Fibroblast of skin of left biceps (primary cell): ENCODE data around the gene MICA.
"Not testable (repeated sequence)": the region's sequence is repeated elsewhere in the genome, so short reads cannot be mapped to it uniquely, and the experiment has no call there.

Experiments
- DNase-seq, 2 experiments: peaks; one replicate each; pipeline ENCODE4 v3.0.0-alpha.2; 2013; ENCODE audit warnings: low read depth in 2 of 2

The MICA gene

GRCh38 chr6:31403283-31404060, at the start of gene MICA:
Gene MICA (plus strand): TSS chr6:31403595. CDS start chr6:31403633, 38 bp downstream.
- peak in 1 of 2 experiments; percentile 19 for DNase-seq

- DNase-seq, result no peak
Measured at GRCh38 chr6:31354158-31354863, 49.1 kb upstream of the MICA start.

GRCh38 chr6:31354864-31355582, 48.4 kb upstream of the MICA start:
- DNase-seq, result no peak

DNA sequence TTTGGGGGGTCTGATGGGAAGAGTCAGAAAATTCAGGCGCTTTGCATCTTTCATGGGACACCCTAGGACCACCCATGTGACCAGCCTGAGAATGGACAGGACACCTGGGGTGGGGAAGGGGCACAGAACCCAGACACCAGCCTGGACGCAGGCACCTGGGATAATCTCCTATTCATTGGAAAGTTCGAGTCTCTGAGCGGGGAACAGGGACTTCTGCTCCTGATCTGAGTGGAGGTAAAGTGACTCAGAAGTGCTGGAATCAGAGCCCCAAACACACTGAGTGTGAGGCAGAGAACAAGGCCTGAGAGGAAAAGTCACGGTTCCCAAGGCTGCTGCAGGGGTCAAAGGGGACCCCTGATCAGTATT, 47.8 kb upstream of the MICA start:
- DNase-seq, result no peak

GRCh38 chr6:31356216-31356945, 47.0 kb upstream of the MICA start:
- DNase-seq, result no peak

GRCh38 chr6:31356946-31357466, 46.4 kb upstream of the MICA start, which contains the start of gene HLA-B:
Gene HLA-B (minus strand): TSS chr6:31357179. CDS start chr6:31357158, 21 bp downstream.
- peak; percentile 35 to 36 for DNase-seq

DNA sequence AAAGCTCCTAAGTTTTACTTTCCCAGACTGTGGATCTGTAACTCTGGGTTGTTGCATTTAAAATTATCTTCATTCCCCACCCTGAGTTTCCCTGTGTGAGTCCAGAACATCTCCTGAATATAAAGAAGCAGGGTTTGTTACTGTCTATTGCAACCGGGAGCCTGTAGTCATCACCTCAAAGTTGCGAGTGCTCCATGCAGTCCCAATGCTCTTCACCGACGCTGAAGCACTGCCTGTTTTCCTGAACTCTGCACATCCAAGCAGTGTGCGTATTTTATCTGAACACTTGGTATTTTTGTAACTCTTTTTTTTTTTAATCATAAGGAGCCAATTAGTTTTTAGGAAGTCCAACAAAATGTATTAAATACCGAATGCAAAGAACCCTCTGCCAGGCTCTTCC, 45.5 kb upstream of the MICA start:
- DNase-seq, result no peak

GRCh38 chr6:31358302-31358701, 45.1 kb upstream of the MICA start:
- DNase-seq, result no peak

DNA sequence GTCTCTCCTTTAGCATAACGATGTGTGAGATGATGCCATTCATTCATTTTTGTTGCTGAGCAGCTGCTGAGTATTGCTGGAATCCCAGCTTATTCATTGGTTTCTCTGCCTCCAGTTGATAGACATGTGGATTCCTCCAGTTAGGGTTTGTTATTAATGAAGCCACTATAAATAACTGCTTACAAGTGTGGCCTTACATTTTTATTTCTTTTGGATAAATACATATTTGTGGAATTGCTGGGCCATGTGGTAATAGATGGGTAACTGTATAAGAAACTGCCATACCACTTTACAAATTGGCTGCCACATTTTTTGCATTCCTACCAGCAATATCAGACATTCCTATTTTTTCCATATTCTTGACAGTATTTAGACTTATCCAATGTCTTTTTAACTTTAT, 43.8 kb upstream of the MICA start:
- no peak for DNase-seq

DNA sequence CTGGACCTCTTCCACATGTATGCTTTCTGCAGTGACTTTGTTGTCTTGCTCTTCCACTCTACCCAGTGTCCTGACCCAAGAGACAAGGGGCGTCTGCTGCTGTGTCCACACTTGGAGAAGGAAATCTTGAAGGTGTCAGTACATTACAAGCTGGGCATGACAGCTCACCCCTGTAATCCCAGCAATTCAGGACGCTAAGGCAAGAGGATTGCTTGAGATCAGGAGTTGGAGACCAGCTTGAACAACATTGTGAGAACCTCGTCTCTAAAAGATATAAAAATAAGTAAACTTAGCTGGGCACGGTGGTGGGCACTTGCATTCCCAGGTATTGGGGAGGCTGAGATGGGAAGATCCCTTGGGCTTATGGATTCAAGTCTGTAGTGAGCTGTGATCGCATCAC, 40.6 kb upstream of the MICA start:
- no peak for DNase-seq

GRCh38 chr6:31363811-31364210, 39.6 kb upstream of the MICA start:
- DNase-seq, result no peak

DNA sequence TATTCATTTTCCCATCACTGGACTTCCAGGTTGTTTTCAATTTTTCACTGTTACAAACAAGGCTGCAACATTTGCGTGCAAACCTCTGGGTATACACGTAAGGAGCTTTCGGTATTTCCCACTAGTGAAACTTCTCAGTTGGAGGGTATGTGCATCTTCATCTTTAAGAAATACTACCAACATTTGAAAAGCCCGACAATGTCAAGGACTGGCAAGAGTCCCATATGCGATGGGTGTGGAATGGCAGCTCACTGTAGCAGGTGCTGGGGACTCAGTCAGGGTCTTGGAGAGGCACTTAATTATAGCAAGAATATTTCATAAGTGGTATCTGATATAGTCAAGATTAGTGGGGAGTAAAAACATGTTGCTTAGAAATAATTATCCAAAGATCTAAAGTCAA, 37.5 kb upstream of the MICA start:
- DNase-seq, result no peak

DNA sequence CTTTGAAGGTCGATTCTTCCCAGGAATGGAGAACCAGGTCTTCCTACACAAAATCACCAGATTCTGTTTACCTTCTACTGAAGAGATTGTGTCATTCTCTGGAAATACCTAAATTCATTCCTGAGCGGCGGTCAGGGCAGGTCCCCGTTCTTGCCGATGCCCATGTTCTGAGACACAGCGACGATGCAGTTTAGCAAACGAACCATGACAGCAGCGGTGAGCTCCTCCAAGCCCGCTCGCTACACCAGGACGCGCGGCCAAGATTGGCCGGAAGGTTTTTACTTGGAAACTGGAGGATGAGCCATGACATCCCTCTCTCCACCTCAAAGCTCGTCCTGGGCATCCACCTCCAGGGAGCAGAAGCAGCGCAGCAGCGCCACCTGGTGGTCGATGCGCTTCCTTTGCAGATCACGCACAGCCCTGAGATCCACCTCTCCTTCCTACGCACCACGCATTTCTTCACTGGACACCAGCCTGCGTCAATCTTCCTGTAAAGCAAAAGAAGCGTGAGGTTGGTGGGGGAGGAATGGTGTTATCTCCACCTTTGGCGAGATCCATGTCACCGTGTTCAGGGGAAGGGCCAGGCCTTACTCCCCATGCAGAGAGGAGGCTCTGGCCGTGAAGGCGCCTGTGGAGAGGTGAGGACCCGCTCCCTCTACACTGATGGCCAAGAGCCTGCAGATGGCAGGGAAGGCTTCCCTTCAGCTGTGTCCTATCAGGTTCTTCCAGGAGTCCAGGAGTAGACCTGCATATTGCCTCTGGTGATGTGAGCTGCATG, 36.5 kb upstream of the MICA start:
- peak; percentile 40 to 41 for DNase-seq

- DNase-seq, result no peak
Measured at GRCh38 chr6:31368461-31368860, 34.9 kb upstream of the MICA start.

DNA sequence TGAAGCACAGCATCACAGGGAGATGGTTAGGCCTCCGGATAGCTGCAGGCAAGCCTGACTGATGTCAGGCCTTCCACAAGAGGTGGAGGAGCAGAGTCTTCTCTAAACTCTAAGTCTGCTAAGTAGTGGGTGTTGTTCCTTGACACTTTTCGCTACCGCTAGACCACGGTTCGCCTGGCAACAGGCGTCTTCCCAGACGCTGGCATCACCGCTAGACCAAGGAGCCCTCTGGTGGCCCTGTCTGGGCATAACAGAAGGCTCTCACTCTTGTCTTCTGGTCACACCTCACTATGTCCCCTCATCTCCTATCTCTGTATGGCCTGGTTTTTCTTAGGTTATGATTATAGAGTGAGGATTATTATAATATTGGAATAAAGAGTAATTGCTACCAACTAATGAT, 29.3 kb upstream of the MICA start:
- DNase-seq, result not testable (repeated sequence)

- DNase-seq, result no peak
Measured at GRCh38 chr6:31375699-31376098, 27.7 kb upstream of the MICA start.

- DNase-seq, result no peak
Measured at GRCh38 chr6:31377029-31377428, 26.4 kb upstream of the MICA start.

GRCh38 chr6:31378062-31378720, 25.2 kb upstream of the MICA start:
- DNase-seq, result no peak

DNA sequence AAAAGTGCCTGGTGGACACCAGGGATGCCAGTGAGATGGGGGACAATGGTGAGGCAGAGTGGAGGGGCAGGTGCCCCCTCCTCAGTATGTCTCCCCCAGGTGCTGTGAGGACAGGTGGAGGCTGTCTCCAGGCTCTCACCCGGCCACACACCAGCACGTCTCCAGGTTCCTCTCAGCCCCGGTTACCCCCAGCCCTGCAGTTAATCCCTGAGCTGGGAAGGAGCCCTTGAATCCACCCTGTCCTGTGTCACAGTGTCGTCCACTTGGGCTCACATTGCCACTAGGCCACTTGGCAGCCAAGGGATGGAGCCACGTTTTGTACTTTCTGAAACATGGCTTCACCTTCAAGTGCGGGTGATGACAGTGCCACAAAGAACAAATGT, 24.7 kb upstream of the MICA start:
- DNase-seq, result no peak

- no peak for DNase-seq
Measured at GRCh38 chr6:31379850-31380249, 23.5 kb upstream of the MICA start.
